GM18526 (cell line): ENCODE results near the gene RIOK3.

Experiments
- POLR2A ChIP-seq: IDR thresholded peaks from 3 replicates; pipeline ENCODE4 v1.6.1; 2011; ENCODE audit not compliant: insufficient read length; ENCODE audit errors: extremely low read depth

RIOK3 gene

DNA sequence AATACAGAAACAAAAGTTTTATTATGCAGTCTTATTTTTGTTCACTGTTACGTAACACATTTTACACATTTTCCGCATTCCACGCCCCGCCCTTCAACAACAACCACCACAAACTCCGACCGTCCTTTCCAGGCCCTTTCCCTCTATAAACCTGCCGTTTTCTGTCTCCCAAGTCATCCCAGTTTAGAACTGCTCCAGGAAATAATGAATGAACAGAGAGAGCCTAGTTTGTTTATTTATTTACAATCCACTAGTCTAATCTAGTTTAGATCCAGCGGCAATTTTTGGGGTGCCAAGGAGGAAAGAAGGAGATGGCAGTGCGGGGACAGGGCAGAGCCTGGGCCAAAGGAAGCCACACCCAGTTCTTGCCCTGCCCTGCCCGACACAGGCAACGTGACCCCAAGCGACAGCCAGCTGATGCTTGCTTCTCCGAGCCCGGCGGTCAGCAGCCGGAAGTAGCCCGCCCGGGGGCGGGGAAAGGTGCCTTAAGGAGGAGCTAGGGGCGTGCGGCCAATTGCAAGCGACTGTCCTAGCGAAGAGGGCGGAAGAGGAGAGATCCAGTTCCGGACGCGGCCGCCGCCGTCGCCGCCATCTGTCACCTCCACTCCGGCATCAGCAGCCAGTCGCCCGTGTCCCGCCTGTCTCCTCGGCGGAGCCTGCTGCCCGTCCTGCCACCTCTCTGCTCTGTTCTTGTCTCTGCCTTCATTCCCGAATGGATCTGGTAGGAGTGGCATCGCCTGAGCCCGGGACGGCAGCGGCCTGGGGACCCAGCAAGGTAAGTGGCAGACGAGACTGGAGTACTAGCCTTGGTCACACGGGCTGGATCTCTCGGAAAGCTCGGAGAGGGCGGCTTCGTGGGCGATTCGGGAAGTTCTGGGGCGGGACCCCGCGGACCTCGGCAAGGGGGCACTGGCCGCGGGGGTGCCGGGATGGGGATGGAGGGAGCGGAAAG, at the start of gene RIOK3:
TSS of gene RIOK3 (plus strand) at position 560 of the 952 bp plus-strand sequence. CDS start at position 713, 153 bp downstream.
- TF ChIP-seq POLR2A: peak; percentile 89

- no peak for TF ChIP-seq POLR2A
Observed at GRCh38 chr18:23403310-23403709, 49.8 kb upstream of the RIOK3 start.

DNA sequence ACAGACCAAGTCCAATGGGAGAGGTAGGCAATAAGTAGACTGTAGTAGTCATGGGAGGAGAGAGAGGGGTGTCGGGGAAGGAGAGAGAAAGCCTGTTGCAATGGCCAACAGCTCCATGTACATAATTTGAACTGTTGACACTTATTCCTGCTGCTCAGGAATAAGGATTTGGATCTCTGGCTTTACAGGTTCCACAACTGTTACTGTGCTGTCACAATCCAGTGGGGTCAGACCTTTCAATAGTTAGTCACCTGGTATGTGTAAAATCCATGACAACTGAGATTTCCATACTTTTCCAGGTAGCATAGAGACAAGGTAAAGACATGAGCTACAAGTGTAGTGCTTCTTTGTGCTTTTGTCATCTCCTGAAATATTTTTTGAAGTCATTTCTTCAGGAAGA, 47.5 kb upstream of the RIOK3 start:
- TF ChIP-seq POLR2A: no peak

DNA sequence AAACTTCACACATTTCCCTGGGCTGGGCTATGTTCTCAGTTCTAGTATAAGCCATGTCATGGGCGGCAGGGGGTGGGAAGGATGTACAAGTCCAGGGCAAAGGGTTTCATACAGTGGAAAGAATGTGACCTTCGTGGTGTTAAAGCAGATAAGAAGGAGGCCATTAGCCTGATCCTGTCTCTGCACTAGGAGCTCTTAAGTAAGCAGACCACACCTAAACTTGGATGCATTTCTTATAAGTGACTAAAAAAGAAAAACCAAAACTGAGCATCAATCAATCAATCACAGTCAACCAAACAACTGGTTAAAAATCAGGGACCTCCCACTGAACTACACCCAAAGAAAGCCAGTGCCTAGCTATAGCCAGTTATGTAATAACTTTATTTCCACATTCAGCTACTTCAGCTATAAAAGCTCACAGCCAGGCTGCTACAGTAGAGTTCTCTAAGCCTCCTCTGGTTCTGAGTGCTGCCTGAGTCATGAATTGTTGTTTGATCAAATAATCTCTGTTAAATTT, 46.8 kb upstream of the RIOK3 start:
- TF ChIP-seq POLR2A: no peak

- TF ChIP-seq POLR2A: no peak
Observed at GRCh38 chr18:23412351-23412964, 40.6 kb upstream of the RIOK3 start.

- TF ChIP-seq POLR2A: no peak
Observed at GRCh38 chr18:23415515-23415914, 37.6 kb upstream of the RIOK3 start.

GRCh38 chr18:23416298-23416697, 36.8 kb upstream of the RIOK3 start:
- no peak for TF ChIP-seq POLR2A

DNA sequence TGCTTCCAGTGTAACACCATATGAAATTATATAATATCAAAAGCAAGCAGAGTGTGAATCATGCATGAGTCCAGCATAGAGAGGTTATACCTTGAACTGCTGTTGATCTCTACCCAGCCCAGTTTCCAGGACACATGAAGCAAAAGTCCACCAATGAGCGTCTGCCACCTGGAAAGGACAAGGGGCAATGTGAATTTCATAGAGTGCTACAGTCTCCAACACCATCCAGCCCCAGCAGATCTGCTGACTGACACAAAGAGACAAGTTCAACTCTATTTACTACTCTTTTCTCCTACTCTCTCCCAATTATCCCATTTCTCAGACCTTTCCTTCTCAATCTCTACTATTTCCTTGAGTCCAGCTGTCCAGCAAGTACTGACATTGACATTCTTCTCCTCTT, 31.8 kb upstream of the RIOK3 start:
- no peak for TF ChIP-seq POLR2A

DNA sequence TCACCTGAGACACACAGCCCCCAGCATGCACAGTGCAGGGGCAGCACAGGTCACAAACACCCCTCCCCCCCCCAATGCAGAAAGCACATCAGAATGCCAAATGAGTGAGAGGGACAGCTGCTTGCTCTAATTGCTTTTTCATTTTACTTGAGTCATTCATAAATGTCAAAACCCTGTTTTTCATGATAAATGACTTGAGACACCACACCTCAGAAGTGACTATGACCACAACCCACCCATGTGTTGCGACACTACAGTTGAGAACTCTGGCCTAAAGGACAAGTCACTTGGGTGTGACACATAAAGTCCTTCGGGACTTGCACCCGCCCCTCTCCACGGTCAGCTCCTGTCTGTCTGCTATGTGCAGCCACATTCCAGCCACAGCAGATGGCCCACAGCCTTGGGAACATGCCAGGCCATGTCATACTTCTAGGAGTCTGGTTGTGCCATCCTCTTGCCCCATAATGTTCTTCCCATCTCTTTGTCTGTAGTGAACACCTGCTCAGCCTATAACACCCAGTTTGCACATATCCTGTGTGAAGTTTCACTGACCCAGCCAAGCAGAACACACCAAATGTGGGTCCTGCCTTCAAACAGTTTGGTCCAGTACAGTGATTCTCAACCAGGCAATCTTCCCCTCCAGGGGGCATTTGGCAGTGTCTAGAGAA, 30.2 kb upstream of the RIOK3 start:
- no peak for TF ChIP-seq POLR2A

GRCh38 chr18:23424616-23425015, 28.5 kb upstream of the RIOK3 start:
- no peak for TF ChIP-seq POLR2A

DNA sequence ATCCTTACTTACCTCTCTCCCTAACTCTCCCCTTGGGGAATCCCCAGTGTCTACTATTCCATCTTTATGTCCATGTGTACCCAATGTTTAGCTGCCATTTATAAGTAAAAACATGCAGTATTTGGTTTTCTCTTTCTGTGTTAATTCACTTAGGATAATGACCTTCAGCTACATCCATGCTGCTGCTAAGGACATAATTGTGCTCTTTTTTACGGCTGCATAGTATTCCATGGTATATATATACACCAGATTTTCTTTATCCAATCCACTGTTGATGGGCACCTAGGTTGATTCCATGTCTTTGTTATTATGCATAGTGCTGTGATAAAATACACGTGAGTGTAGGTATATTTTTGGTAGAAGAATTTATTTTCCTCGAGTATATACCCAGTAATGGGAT, 24.3 kb upstream of the RIOK3 start:
- no peak for TF ChIP-seq POLR2A

GRCh38 chr18:23433360-23433759, 19.7 kb upstream of the RIOK3 start:
- TF ChIP-seq POLR2A: no peak

GRCh38 chr18:23437357-23438045, 15.6 kb upstream of the RIOK3 start:
- TF ChIP-seq POLR2A: peak; percentile 66

- no peak for TF ChIP-seq POLR2A
Observed at GRCh38 chr18:23438046-23438377, 15.1 kb upstream of the RIOK3 start.

- TF ChIP-seq POLR2A: no peak
Observed at GRCh38 chr18:23438608-23439366, 14.3 kb upstream of the RIOK3 start.

DNA sequence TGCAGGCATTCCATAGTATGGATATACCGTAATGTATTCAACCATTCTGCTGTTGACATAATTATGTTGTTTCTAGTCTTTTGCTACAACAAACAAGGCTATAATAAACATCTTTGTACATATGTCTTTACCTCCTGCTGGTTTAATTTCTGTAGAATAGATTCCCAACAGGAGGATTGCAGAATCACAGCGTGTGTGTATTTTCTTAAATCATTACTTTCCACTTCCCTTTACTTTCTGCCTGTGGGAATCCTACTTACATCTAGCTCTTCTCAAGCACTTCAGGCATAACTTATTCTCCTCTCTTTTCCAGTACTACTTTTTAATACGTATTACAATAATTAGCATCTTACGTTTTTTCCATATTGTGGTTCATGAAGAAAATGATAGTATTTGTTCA, 13.0 kb upstream of the RIOK3 start:
- TF ChIP-seq POLR2A: no peak
